ENCODE measurements around the gene ZC3H18. TPM values are rescaled to one million over a fixed set of nuclear protein-coding genes. Genes with fewer than 3 reads are reported as not detected.
"Not testable (repeated sequence)": the region's sequence is repeated elsewhere in the genome, so short reads cannot be mapped to it uniquely, and the experiment has no call there.

The ZC3H18 gene
- total and polyA plus RNA-seq, 2 donors from 2014 or later: 11.4 to 38.2 TPM

- Histone ChIP-seq H3K27me3 (ENCODE audit: control insufficient read depth, insufficient read depth, low read length) (no peaks in the 10 kb centered on the region), H3K36me3 (ENCODE audit: control insufficient read depth in 2 of 3, insufficient read depth in 3 of 3, low read length in 3 of 3) (no peaks in the 10 kb centered on the region), H3K9me3 (ENCODE audit: control insufficient read depth in 2 of 3, insufficient read depth in 1 of 3, low read length in 3 of 3) (no peaks in the 10 kb centered on the region), H3K4me3 (ENCODE audit: low read length in 3 of 3) (no peak overlapping the region), H3K27ac (ENCODE audit: low read depth in 2 of 2, low read length in 2 of 2) (no peak overlapping the region), H3K4me1 (ENCODE audit: control insufficient read depth in 2 of 3, insufficient read depth in 2 of 3, low read depth in 1 of 3, low read length in 3 of 3) (no peaks in the 10 kb centered on the region), H3K9ac (ENCODE audit: low read length in 3 of 3) (no peak overlapping the region)
- FAIRE-seq (no peak), DNase-seq (no peak)
- intact Hi-C loops (cut with DNase I): no loop called here
- TF ChIP-seq CTCF (IDR thresholded peaks at IDR 0.05; ENCODE audit: borderline replicate concordance, extremely low read depth, insufficient read depth): no peak
Measured at GRCh38 chr16:88667461-88667860, 97.3 kb downstream of the ZC3H18 start.

- H3K9me3 ChIP-seq (ENCODE audit: control insufficient read depth in 2 of 3, insufficient read depth in 1 of 3, low read length in 3 of 3); H3K4me1 ChIP-seq (ENCODE audit: control insufficient read depth in 2 of 3, insufficient read depth in 2 of 3, low read depth in 1 of 3, low read length in 3 of 3); intact Hi-C loops (cut with DNase I); H3K27me3 ChIP-seq (ENCODE audit: control insufficient read depth, insufficient read depth, low read length); H3K27ac ChIP-seq (ENCODE audit: low read depth in 2 of 2, low read length in 2 of 2); H3K4me3 ChIP-seq (ENCODE audit: low read length in 3 of 3); H3K36me3 ChIP-seq (ENCODE audit: control insufficient read depth in 2 of 3, insufficient read depth in 3 of 3, low read length in 3 of 3); FAIRE-seq; H3K9ac ChIP-seq (ENCODE audit: low read length in 3 of 3); DNase-seq: not testable (repeated sequence)
Measured at GRCh38 chr16:88669493-88669892, 99.3 kb downstream of the ZC3H18 start.

- DNase-seq: no peak
- intact Hi-C loops (cut with DNase I): no loop called here
- H3K27ac ChIP-seq (ENCODE audit: low read depth in 2 of 2, low read length in 2 of 2): no peak overlapping the region
- no peak for FAIRE-seq
- H3K9me3 ChIP-seq (ENCODE audit: control insufficient read depth in 2 of 3, insufficient read depth in 1 of 3, low read length in 3 of 3): no peaks in the 10 kb centered on the region
- no peak overlapping the region for H3K9ac ChIP-seq (ENCODE audit: low read length in 3 of 3)
- H3K4me1 ChIP-seq (ENCODE audit: control insufficient read depth in 2 of 3, insufficient read depth in 2 of 3, low read depth in 1 of 3, low read length in 3 of 3): no peaks in the 10 kb centered on the region
- H3K27me3 ChIP-seq (ENCODE audit: control insufficient read depth, insufficient read depth, low read length): no peaks in the 10 kb centered on the region
- H3K4me3 ChIP-seq (ENCODE audit: low read length in 3 of 3): no peak overlapping the region
- no peak for TF ChIP-seq CTCF (IDR thresholded peaks at IDR 0.05; ENCODE audit: borderline replicate concordance, extremely low read depth, insufficient read depth)
- H3K36me3 ChIP-seq (ENCODE audit: control insufficient read depth in 2 of 3, insufficient read depth in 3 of 3, low read length in 3 of 3): no peaks in the 10 kb centered on the region
Measured at GRCh38 chr16:88669980-88670379, 99.8 kb downstream of the ZC3H18 start.

GRCh38 chr16:88671806-88672205, 101.6 kb downstream of the ZC3H18 start:
- no peaks in the 10 kb centered on the region for H3K4me1 ChIP-seq (ENCODE audit: control insufficient read depth in 2 of 3, insufficient read depth in 2 of 3, low read depth in 1 of 3, low read length in 3 of 3)
- H3K27ac ChIP-seq (ENCODE audit: low read depth in 2 of 2, low read length in 2 of 2): no peak overlapping the region
- H3K27me3 ChIP-seq (ENCODE audit: control insufficient read depth, insufficient read depth, low read length): no peaks in the 10 kb centered on the region
- FAIRE-seq (no peak), DNase-seq (no peak)
- no peaks in the 10 kb centered on the region for H3K36me3 ChIP-seq (ENCODE audit: control insufficient read depth in 2 of 3, insufficient read depth in 3 of 3, low read length in 3 of 3)
- no peaks in the 10 kb centered on the region for H3K9me3 ChIP-seq (ENCODE audit: control insufficient read depth in 2 of 3, insufficient read depth in 1 of 3, low read length in 3 of 3)
- no peak for TF ChIP-seq CTCF (IDR thresholded peaks at IDR 0.05; ENCODE audit: borderline replicate concordance, extremely low read depth, insufficient read depth)
- no peak overlapping the region for H3K9ac ChIP-seq (ENCODE audit: low read length in 3 of 3)
- intact Hi-C loops (cut with DNase I): no loop called here
- H3K4me3 ChIP-seq (ENCODE audit: low read length in 3 of 3): no peak overlapping the region

Data from kidney (tissue), 14 donors.